Measurements from ENCODE around the gene CAND2.
A peak's percentile ranks its signal among the peaks of the same experiment; 100 is the strongest.

Gene CAND2

DNA sequence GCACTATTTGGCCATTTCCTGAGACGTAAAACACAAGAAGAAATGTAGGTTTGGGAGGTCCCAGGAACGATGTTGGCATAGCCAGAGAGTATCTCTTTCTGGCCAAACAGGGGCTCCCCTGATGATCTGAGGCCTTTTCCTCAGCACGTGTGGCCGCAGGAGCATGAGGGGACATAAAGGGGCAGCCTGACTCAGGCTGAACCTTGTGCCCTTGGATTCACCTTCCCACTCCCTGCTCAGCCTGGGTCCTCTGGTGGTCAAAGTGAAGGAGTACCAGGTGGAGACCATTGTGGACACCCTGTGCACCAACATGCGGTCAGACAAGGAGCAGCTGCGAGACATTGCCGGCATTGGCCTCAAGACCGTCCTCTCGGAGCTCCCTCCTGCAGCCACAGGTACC lies 10.6 kb downstream of the CAND2 start:
- no peak for DNase-seq (ENCODE audit: low read depth, low spot score)

DNA sequence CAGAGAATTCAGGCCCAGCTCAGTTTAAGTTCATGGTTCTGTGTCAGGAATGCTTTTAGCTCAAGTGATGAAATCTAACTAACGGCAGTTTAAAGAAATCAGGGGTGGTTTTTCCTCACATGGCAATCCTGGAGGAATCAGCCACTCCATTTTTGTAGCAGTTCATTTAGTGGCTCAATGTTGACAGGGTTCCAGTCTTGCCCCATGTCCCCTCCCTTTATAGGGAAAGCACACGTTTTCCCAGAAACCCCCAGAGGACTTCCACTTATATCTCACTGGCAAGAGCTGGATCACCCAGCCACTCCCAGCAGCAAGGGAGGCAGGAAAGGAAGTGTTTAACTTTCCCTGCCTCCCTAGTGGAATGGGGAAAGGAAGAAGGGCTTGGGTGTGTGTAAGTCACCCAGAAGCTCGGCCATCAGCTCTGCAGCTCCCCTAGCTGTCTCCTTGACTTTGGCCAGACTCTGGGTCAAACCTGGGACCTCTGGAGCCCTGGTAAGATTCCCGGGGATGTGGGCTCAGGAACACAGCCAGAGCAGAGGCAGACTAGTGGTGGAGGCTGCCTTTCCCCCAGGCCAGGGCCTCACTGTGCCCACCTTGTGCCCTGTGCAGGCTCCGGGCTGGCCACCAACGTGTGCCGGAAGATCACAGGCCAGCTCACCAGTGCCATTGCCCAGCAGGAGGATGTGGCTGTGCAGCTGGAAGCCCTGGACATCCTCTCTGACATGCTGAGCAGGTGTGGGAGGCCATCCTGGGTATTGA lies 11.3 kb downstream of the CAND2 start:
- no peak for DNase-seq (ENCODE audit: low read depth, low spot score)

DNA sequence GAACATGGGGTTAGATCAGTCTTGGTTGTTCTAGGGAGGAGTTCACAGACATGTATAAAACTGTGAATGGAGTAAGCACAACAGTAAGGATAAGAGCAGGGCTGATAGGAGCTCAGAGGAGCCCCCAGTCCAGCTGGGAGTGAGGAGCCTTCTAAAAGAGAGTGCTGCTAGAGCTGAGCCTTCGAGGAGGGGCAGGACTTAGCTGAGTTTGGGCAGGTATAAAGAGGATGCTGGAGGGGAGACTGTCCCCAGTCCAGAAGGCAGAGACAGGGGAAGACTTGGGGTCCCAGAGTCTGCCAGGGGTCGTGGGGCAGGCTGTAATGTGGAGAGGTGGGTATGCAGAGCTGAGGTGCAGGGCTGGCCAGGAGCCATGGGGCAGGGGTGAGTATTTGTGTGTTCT lies 12.1 kb downstream of the CAND2 start:
- DNase-seq (ENCODE audit: low read depth, low spot score), result no peak

DNA sequence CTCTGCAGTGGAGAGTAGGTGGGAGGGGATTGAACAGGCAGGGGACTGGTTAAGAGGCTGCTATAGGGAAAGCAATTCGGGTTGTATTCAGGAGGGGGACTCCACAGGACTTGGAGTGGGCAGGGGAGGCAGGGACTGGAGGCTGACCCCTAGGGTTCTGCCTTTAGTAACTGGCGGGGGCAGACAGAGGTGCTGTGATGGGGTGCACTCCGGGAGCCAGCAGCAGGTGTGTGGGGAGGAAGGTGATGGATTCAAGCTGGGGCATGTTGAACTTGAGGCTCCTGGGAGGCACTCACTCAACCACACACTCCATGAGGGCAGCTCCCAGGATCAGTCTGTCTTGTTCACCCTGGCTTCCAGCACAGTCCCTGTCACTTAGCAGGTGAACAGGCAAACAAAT lies 12.5 kb downstream of the CAND2 start:
- DNase-seq (ENCODE audit: low read depth, low spot score), result no peak

DNA sequence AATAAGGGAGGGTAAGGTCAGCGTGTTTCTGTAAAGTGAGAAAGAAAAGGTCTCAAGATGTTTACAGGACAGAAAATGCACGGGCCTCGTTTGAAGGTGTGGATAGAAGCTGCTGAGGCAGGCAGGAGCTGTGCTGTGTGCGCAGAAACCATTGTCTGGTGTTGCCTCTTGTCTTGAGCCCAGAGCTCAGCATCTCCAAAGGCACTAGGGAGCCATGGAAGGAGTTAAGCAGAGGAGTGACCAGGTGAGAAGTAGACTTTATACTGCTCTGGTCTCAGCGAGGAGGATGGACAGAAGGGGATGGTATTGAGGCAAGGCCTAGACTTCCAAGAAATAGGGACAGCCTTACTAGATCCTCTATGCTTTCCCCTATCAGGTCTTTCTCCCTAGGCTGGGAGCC lies 13.0 kb downstream of the CAND2 start:
- DNase-seq (ENCODE audit: low read depth, low spot score), result no peak

DNA sequence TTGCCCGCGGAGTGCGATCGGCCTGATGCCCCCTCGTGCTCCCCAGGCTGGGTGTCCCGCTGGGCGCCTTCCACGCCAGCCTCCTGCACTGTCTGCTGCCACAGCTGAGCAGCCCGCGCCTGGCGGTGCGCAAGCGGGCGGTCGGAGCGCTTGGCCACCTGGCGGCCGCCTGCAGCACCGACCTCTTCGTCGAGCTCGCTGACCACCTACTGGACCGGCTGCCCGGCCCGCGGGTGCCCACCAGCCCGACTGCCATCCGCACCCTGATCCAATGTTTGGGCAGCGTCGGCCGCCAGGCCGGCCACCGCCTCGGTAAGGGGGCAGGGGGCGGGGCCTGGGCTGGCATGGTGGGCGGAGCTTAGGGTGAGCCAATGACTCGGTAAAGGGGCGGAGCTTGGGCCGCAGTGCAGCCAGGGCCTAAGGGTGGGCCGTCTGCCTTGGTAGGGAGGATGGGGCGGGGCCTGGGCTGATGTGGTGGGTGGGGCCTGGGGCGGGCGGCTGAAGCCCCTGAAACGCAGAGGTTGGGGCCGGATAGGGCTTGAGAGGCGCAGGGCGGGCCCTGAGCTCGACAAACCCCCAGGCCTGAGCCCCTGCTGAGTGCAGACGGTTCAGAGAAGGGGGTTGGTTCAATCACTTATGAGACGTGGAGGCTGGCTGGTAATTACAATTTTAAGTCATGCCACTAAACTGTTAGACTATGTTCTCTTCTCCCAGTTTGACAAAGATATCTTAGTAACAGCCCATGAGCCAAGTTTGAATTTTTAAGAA lies 13.7 kb downstream of the CAND2 start:
- DNase-seq (ENCODE audit: low read depth, low spot score), result peak; percentile 92

DNA sequence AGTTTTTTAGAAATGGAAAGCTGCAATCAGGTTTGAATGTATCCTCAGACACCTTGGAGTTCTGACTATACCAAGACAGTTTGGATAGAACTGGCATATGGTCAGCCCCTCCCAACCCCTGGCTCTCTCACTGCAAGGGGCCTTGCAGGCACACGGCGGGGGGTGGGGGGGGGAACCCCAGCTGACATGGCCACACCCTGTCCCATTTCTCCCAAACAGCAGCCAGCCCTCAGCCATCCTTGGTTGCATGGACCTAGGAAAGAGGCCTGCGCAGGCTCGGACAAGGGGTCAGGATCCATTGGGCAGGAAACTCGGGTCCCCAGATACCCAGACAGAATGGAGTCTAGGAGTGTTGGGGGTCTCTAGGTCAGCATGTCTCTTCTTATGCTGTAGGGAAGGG lies 14.5 kb downstream of the CAND2 start:
- DNase-seq (ENCODE audit: low read depth, low spot score), result no peak

DNA sequence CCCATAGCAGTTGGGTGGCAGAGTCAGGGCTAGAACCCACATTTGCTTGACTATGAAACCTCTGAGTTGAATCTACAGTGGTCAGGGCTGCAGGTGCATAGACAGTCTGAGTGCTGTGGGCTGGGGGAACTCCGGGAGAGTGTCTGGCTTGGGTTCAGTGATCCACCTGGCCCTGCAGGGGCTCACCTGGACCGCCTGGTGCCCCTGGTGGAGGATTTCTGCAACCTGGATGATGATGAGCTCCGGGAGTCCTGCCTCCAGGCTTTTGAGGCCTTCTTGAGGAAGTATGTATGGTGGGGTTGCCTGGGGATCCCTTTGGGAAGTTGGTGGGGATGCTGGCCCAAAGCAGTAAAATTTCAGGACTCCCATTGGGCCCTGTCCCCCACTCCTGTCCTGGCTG lies 16.3 kb downstream of the CAND2 start:
- no peak for DNase-seq (ENCODE audit: low read depth, low spot score)

DNA sequence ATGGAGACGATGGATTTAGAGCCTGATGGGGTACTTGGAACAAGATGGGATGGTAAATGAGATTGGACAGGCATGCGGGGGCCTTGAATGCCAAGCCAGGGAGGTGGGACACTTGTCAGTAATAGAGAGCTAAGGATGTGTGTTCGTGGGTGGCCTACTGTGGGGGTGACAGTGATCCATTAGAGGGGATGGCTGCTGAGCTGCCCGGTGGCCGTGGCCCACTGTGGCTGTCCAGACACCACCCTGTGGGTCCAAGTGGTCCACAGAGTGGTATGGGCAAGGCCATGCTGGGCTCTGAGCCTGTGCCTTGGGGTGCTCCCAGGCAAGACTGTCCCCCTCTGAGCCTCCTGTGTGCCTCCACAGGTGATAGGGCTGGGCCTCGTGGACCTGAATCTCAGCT lies 17.5 kb downstream of the CAND2 start:
- DNase-seq (ENCODE audit: low read depth, low spot score), result no peak

DNA sequence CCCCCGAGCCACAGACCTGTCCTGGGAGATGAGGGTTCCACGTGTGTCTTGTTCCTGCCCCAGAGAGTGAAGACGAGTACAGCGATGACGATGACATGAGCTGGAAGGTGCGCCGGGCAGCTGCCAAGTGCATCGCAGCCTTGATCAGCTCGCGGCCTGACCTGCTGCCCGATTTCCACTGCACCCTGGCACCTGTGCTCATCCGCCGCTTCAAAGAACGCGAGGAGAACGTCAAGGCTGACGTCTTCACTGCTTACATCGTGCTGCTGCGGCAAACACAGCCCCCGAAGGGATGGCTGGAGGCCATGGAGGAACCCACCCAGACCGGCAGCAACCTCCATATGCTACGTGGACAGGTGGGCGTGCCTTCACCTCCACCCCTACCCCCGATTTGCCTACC lies 18.6 kb downstream of the CAND2 start:
- no peak for DNase-seq (ENCODE audit: low read depth, low spot score)

DNA sequence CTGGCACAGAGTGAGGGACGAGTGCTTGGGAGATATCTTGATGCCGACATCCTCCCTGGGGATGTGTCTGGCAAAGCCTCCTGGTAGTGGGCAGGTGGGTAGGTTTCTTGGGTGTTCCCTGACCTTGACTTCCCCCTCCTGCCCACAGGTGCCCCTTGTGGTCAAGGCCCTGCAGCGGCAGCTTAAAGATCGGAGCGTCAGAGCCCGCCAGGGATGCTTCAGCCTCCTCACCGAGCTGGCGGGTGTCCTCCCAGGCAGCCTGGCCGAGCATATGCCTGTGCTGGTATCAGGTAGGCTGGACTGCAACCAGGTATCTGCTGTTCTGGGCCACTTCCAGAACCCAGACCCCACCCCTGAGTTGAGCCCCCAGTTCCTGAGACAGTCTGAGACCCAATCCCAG lies 19.2 kb downstream of the CAND2 start:
- no peak for DNase-seq (ENCODE audit: low read depth, low spot score)

DNA sequence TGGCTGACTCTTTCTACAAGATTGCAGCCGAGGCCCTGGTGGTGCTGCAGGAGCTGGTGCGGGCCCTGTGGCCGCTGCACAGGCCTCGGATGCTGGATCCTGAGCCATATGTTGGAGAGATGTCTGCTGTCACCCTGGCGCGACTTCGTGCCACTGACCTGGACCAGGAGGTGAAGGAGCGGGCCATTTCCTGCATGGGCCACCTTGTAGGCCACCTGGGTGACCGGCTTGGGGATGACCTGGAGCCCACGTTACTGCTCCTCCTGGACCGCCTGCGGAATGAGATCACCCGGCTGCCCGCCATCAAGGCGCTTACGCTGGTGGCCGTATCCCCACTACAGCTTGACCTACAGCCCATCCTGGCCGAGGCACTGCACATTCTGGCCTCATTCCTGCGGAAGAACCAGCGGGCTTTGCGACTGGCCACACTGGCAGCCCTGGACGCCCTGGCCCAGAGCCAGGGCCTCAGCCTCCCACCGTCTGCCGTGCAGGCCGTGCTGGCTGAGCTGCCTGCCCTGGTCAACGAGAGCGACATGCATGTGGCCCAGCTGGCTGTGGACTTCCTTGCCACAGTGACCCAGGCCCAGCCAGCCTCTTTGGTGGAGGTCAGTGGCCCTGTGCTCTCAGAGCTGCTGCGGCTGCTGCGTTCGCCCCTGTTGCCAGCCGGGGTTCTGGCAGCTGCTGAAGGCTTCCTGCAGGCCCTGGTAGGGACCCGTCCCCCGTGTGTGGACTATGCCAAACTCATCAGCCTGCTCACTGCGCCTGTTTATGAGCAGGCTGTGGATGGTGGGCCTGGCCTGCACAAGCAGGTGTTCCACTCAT lies 20.3 kb downstream of the CAND2 start:
- no peak for DNase-seq (ENCODE audit: low read depth, low spot score)

DNA sequence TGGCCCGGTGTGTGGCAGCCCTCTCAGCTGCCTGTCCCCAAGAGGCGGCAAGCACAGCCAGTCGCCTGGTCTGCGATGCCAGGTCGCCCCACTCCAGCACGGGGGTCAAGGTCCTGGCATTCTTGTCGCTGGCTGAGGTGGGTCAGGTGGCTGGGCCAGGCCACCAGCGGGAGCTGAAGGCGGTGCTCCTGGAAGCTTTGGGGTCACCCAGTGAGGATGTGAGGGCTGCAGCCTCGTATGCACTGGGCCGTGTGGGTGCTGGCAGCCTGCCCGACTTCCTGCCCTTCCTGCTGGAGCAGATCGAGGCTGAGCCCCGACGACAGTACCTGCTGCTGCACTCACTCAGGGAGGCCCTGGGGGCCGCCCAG lies 20.8 kb downstream of the CAND2 start:
- no peak for DNase-seq (ENCODE audit: low read depth, low spot score)

DNA sequence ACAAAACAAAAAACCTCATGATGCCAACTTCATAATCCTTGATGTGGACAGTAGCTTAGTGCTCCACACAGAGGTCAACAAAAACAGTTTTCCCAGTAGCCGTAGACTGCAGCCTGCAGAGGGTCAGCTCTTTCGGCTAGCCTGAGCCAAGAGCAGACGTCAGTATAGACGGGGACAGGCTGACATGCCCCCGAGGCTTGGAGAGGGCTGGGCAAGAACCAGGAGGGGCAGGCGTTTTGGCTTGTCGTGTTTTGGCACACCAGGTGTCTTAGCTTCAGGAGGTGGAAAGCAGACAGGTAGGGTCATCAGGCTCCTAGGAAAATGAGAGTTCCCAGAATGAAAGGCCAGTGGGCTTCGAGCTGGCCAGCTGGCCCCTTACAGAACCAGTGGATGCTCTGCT lies 21.8 kb downstream of the CAND2 start:
- DNase-seq (ENCODE audit: low read depth, low spot score), result no peak

DNA sequence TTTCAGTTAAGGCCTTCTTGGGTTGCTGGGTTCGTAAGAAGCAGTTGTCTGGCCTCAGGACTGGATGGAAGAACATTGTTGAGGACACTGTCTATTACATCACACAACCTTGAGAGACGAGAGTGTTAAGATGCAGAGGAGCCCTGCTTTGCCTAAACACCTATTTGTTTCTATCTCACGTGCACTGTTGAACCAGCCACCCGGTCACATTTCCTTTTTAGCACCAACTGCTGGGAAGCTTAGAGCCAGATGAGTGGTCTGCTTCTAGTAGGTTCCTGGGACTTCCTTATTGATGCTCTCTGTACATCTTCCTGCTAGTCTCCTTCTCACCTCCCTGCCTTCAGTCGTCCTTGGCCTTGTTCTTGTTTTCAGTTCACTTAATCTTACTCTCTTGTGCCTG lies 22.3 kb downstream of the CAND2 start:
- no peak for DNase-seq (ENCODE audit: low read depth, low spot score)

DNA sequence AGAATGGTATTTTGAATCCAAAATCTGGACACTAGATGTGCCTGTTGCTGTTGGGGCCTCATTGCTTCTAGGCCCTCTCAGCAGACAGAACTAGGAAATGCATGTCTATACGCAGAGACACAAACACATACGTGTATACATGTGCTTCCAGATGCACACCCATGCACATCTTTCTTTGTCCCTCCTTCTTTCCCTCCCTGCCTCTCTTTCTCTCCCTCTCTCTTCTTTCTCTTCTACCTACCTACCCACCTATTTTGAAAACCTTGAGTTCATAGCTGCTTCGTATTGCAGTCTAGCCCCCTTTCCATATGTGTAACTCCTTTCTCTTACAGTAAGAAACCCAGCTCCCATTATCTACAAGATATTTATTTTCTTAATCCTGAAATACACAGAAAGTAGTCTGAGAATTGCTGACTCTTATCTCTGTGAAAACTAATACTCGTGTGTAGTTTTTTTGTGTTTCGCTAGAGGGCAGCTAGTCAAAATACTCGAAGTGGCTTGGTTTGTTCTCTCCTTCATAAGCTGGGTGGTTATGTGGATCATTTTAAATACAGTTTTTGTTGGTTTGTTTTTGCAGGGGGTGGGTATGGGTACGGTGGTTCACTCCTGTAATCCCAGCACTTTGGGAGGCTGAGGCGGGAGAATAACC lies 26.4 kb downstream of the CAND2 start:
- no peak for DNase-seq (ENCODE audit: low read depth, low spot score)

DNA sequence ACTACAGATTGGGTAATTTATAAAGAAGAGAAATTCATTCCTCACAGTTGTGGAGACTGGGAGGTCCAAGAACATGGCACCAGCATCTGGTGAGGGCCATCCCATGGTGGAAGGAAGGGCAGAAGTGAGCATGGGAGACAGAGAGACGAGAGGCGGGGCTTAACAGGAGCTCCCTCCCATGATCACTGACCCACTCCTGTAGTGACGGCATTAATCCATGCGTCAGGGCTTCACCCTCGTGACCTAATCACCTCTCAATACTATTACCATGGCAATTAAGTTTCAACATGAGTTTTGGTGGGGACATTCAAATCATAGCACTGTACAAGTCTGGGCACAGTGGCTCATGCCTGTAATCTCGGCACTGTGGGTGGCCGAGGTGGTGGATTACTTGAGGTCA lies 27.8 kb downstream of the CAND2 start:
- no peak for DNase-seq (ENCODE audit: low read depth, low spot score)

DNA sequence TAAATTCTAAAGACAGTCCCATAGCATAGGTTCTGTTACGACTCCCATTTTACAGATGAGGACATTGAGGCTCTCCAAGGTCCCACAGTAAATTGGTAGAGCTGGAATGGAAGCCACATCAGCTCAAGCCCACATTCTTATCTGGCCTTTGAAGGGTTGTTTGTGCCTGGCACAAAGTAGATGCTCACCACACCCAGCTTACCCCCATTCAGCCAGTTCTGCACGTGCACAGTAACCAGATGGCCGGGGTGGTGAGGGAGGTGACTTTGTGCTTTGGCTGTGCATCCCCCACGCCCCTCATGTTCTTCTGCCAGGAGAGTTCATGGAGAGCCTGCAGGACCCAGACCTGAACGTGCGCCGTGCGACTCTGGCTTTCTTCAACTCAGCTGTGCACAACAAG lies 28.7 kb downstream of the CAND2 start:
- DNase-seq (ENCODE audit: low read depth, low spot score), result no peak

DNA sequence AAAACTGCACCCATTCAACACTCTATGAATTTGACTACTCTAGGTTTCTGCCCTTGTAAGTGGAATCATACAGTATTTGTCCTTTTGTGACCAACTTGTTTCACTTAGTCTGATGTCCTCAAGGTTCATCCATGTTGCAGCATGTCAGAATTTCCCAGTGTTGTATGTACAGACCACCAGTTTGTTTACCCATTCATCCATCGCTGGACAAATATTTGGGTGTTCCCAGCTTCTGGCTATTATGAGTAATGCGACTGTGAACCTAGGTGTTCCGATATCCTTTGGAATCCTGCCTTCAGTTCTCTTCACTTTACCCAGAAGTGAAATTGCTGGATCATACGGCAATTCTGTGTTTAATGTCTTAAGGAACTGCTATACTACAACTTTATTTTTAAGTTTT lies 32.3 kb downstream of the CAND2 start:
- DNase-seq (ENCODE audit: low read depth, low spot score), result no peak

DNA sequence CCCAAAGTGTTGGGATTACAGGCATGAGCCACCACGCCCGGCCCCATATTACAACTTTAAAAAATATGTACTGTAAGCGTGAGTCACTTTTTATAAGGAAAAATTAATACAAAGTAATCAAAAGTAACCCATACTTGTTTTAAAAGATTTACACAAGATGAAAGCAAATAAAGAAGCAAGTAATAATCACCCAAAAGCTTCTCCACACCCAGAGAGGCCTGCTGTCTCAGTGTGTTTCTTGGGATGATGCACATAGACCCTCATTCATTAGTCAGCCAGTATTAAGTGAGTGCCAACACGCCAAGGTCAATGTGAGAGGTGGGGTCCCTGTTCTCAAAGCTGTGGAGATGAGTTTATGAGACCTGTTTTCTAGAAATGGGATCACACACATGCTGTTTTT lies 32.9 kb downstream of the CAND2 start:
- DNase-seq (ENCODE audit: low read depth, low spot score), result no peak

DNA sequence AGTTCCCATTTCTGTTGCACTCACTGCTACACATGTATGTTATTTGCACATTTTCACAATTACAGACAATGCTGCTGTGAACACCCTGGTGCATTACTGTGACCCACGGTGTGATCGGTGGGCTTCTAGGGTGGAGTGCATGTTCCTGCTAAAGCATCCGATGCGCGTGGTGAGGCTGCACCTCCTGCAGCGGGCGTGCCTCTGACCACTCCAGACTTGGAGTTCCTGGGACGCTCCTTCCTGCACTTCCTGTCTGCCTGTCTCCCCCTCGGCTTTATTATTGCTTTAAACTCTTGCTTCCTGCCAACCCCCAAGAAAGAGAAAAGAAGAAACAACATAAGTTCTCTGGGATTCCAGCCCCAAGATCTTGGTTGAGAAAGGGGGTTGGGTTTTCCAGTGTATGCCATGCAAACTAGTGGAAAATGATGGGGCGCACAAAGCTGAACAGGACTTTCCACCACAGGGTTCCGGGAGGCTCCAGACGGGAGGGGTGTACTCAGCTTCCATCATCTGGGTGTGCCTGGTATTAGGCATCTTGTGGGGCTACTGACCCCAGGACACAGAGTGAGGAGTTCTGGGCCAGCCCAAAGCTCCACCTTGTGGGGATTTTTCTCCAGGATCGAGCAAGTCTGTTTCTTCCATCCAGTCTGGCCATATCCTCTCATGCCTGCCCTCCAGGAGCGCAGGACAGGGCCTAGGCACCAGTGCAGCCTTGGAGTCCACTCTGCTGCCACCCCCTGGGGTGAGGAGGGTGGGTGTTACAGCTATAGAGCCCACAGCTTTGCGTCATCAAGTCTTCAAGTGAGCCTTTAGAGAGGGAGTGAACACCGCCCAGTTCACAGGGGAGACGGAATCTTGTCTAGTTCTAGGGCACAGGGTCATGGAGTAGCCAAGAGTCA lies 33.7 kb downstream of the CAND2 start:
- no peak for DNase-seq (ENCODE audit: low read depth, low spot score)

Measured in ELF-1 (cell line).